B cell (primary cell): ENCODE results near the gene TRIM47.

Source experiments
- CTCF ChIP-seq: fragments of 200-600 bp; IDR thresholded peaks from one replicate; pipeline ENCODE4 v1.8.0; 2022; ENCODE audit warnings: antibody characterized with exemption, mild to moderate bottlenecking
- EZH2 ChIP-seq: IDR thresholded peaks from 2 replicates; pipeline ENCODE4 v1.6.1; 2012; ENCODE audit warnings: borderline replicate concordance, low read depth, mild to moderate bottlenecking, moderate library complexity, low read length; ENCODE audit not compliant: insufficient read depth, poor library complexity, severe bottlenecking

GRCh38 chr17:75874323-75875181 lies 3.8 kb downstream of the TRIM47 start:
- TF ChIP-seq CTCF (no peak), EZH2 (no peak)
